ENCODE data around the gene SLC4A3.
A peak's percentile ranks its signal among the peaks of the same experiment; 100 is the strongest.
"Not testable (repeated sequence)": the region's sequence is repeated elsewhere in the genome, so short reads cannot be mapped to it uniquely, and the experiment has no call there.

SLC4A3 gene

GRCh38 chr2:219679571-219679970 lies 52.1 kb downstream of the SLC4A3 start:
- DNase-seq (ENCODE audit: low spot score), result no peak

DNA sequence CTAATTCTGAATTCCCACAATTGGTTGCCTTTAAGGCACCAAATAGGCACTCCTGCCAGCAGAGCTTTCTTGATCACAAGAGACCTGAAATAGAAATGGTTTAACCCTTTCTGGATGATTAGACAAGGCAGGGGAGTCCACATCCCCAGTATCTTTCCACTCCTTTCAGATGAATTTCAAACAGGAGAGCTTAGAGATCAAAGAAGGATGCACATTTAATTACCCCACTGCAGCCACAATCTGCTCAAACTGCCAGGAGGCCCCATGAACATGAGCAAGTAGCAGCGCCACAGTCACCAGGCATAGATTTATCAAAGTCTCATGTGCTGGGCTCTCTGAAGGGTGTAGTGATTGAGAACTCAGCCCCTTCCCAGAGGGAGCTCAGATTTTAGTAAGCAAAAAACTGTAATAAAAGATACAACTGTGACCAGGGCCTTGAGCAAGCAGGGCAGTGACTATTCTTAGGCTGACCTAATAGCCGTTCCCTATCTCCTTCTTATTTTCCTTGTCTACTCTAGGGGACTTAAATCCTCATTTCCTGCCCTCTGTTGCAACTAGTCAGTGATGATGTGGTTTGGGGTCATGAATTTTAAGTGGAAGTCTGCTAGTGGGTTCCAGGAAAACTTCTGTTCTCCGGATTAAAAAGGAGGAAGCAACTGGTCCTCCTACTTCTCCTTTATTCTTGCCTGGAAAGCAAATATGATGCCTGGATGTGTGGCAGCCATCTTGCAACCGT lies 53.7 kb downstream of the SLC4A3 start:
- no peak for DNase-seq (ENCODE audit: low spot score)

DNA sequence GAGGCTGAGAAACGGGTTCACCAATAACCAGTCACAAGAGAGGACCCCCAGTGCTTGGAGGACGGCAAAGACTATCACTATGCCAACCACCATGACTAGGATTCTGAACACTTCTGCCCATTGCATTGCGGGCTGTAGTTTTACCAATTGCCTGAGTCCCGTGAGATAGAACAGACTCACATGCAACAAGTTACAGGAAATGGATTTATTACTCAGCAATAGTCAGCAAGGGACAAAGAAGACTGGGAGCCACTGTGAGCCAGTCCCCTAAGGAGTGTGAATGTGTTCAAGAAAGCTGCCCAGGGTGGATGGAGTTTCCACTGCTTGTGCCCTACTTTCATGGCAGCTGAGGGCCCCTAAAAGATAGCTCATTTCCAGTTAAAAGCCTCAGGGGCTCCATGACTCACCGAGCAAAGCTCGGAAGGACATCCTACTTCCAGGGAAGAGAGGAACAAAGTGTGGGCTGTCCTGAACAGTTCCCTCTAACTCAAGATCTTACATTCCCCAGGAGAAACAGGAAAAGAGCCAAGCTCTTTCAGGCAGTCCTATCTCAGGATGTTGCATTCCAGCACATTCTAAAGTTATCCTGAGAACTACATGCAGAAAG lies 54.4 kb downstream of the SLC4A3 start:
- no peak for DNase-seq (ENCODE audit: low spot score)

GRCh38 chr2:219683474-219683873 lies 56.0 kb downstream of the SLC4A3 start:
- DNase-seq (ENCODE audit: low spot score), result not testable (repeated sequence)

- no peak for DNase-seq (ENCODE audit: low spot score)
These were observed 57.6 kb downstream of the SLC4A3 start for GRCh38 chr2:219684721-219685689.

DNA sequence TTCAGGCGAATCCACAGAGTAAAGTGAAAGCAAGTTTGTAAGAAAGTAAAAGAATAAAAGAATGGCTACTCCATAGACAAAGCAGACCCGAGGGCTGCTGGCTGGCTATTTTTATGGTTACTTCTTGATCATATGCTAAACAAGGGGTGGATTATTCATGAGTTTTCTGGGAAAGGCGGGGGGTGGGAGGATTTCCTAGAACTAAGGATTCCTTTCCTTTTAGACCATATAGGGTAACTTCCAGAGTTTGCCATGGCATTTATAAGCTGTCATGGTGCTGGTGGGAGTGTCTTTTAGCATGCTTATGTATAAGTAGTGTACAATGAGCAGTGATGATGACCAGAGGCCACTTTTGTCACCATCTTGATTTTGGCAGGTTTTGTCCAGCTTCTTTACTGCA lies 59.8 kb downstream of the SLC4A3 start:
- no peak for DNase-seq (ENCODE audit: low spot score)

DNA sequence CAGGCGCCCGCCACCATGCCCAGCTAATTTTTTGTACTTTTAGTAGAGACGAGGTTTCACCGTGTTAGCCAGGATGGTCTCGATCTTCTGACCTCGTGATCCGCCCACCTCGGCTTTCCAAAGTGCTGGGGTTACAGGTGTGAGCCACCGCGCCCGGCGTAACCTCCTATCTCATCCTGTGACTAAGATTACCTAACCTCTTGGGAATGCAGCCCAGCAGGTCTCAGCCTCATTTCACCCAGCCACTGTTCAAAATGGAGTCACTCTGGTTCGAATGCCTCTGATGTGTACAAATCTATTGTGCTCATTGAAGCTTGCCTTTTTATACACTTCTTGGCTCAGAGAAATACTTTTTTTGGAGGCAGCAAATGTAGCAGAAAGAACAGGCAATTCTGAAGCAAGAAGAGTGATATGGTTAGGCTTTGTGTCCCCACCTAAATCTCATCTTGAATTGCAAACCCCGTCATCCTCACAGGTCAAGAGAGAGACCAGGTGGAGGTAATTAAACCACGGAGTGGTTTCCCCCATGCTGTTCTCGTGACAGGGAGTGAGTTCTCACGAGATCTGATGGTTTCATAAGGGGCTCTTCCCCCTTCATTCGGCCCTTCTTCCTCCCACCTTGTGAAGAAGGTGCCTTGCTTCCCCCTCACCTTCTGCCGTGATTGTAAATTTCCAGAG lies 60.6 kb downstream of the SLC4A3 start:
- DNase-seq (ENCODE audit: low spot score), result no peak

DNA sequence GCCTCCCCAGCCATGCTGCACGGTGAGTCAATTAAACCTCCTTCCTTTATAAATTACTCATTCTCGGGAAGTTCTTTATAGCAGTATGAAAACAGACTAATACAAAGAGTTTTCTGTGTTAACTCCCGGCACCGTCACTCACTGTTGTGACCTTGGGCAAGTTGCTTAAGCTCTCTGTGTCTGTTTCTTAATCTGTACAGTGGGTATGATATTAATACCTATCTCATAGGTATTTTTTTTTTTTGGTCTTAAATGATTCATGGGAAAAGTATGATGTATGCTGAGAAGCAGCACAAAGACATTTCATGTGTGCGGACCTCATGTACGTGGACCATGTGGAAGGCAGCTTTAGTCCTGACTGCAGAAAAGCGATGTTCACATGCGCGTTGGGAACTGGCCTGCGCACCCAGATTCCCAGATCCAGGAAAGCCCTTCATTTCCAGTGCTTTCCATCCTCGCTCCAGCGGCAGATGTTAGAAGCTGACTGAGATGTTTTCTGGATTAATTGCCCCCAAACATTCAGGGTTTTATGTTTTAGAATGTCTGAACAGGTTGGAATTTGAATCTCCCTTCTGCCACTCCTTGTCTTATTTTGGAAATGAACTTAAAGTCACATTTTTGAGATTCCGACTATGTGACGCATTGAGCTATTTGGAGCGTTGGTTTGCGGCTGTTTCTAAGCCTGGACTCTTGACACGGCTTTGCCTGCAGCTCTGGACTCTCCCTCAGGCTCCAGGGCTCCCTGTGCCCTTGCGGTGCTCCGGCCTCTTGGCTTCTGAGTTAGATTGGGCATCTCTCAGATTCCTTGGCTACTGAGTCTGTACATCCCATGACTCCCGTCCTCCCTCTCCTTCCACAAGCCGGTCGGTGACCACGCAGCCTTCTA lies 61.4 kb downstream of the SLC4A3 start:
- no peak for DNase-seq (ENCODE audit: low spot score)

DNA sequence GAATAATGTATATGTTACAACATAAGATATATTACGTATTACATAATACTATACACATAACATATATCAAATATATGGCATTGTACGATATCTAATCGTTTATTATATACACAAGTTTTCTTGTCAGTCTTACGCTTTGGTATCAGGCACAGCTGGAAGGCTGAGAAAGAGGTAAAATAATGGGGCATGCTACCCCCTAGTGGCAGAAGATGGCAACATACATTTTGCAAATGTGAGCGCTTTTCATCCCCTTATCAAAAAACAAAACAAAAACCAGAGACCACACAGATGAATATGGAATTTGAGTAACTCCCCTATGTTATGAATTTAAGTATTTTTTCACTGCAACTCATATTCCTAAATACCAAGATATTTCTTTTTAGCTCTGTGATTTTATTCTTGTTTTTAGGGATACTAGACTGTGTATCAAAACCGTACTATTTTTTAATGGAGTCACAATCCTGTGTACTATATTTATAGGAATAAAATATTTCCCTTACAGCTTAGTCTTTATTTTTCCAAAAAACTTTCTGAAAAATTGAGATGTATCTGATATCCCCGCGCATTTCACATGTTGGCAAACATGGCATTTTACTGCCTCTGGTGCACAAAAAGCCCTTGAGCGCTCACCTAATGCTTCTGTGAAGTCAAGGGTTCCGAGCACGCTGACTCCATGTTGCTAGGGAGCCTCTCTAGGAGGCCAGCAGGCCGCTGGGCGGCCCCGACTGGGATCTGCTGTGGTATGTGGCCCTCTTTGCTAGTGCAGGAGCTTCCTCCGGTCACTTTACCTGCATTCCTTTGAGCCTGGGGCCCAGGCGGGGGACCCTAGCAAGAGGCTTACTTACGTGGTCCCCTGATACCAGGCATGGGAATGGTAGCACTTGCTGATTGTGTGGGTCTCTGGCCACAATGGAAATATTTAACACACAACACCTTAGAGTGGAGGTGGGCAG lies 62.5 kb downstream of the SLC4A3 start:
- DNase-seq (ENCODE audit: low spot score), result peak; percentile 54

DNA sequence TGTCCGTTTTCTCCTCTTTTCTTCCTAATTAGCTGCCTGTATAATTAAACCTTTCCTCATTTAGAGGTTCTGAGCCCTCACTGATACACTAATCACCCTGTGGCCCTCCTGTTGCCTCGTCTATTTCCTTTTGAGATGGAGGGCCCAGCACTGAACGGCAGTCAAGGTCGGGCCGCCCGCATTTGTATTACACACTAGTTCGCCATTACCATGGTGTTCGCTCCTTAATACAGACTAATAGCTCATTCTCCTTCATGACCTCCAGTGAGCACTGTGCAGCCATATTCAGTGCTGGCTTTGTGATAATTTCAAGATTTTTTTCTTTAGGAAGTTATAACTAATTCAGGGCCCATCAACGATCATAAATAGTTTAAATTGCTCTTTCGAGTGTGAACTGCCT lies 64.1 kb downstream of the SLC4A3 start:
- DNase-seq (ENCODE audit: low spot score), result no peak

Measured in hematopoietic multipotent progenitor cell treated with erythropoietin and hydrocortisone succinate and interleukin-3 and kit ligand, for 15 days (in vitro differentiated cells).